Stomach smooth muscle (tissue), 2 donors: ENCODE results near the gene GALNT12.

Experiments used
- H3K27ac ChIP-seq: one replicate; pipeline ENCODE4 v1.7.0; 2013; ENCODE audit warnings: mild to moderate bottlenecking, low read length, inconsistent platforms
- H3K27me3 ChIP-seq, 2 donors: one replicate each; pipeline ENCODE4 v1.7.0; 2013; ENCODE audit warnings: low read length in 2 of 2; ENCODE audit not compliant: insufficient read depth in 2 of 2, control insufficient read depth in 1 of 2
- H3K36me3 ChIP-seq, 2 donors: one replicate each; pipeline ENCODE4 v1.7.0; 2013; ENCODE audit warnings: low read length in 2 of 2; ENCODE audit not compliant: control insufficient read depth in 2 of 2, insufficient read depth in 2 of 2
- H3K4me1 ChIP-seq: one replicate; pipeline ENCODE4 v1.7.0; 2013; ENCODE audit warnings: low read length; ENCODE audit not compliant: control insufficient read depth, insufficient read depth
- H3K4me3 ChIP-seq, 2 donors: one replicate each; pipeline ENCODE4 v1.7.0; 2013; ENCODE audit warnings: low read length in 2 of 2
- H3K9ac ChIP-seq, 2 donors: one replicate each; pipeline ENCODE4 v1.7.0; 2013; ENCODE audit warnings: low read length in 2 of 2, mild to moderate bottlenecking in 1 of 2
- H3K9me3 ChIP-seq, 2 donors: one replicate each; pipeline ENCODE4 v1.7.0; 2013; ENCODE audit warnings: low read length in 2 of 2; ENCODE audit not compliant: control insufficient read depth in 2 of 2
- donor health status: healthy.
- donor health status: Pancreatic carcinoma.

Gene GALNT12

GRCh38 chr9:98793031-98793430 is 14.4 kb upstream of the GALNT12 start:
- H3K27ac ChIP-seq: no peak overlapping the region
- H3K9me3 ChIP-seq: no peaks in the 10 kb centered on the region
- H3K4me1 ChIP-seq: peaks cover 28% of the 10 kb centered on the region
- H3K4me3 ChIP-seq: no peak overlapping the region
- H3K9ac ChIP-seq: no peak overlapping the region
- H3K36me3 ChIP-seq: peaks cover 8 to 18% of the 10 kb centered on the region in 2 donors
- no peaks in the 10 kb centered on the region for H3K27me3 ChIP-seq

- Histone ChIP-seq H3K4me3 (peak overlapping the region in 1 of 2 donors; percentile 76), H3K9ac (peak overlapping the region in 1 of 2 donors; percentile 36), H3K36me3 (peaks cover 2 to 8% of the 10 kb centered on the region in 2 donors), H3K9me3 (no peaks in the 10 kb centered on the region), H3K4me1 (peaks cover 29% of the 10 kb centered on the region), H3K27me3 (no peaks in the 10 kb centered on the region), H3K27ac (no peak overlapping the region)
Measured at GRCh38 chr9:98794802-98795201, 12.7 kb upstream of the GALNT12 start.

- Histone ChIP-seq H3K36me3 (peaks cover 0 to 6% of the 10 kb centered on the region in 2 donors), H3K4me3 (peak overlapping the region; percentile 69 to 76), H3K27ac (no peak overlapping the region), H3K9ac (peak overlapping the region; percentile 51 to 63), H3K27me3 (no peaks in the 10 kb centered on the region), H3K9me3 (no peaks in the 10 kb centered on the region), H3K4me1 (peaks cover 31% of the 10 kb centered on the region)
Measured at GRCh38 chr9:98795295-98795955, 12.0 kb upstream of the GALNT12 start.

GRCh38 chr9:98795970-98796363 is 11.5 kb upstream of the GALNT12 start:
- Histone ChIP-seq H3K27ac (no peak overlapping the region), H3K9me3 (no peaks in the 10 kb centered on the region), H3K9ac (peak overlapping the region; percentile 51 to 63), H3K4me3 (peak overlapping the region; percentile 69 to 76), H3K27me3 (no peaks in the 10 kb centered on the region), H3K36me3 (peaks cover 0 to 6% of the 10 kb centered on the region in 2 donors), H3K4me1 (peaks cover 28% of the 10 kb centered on the region)

GRCh38 chr9:98796364-98797101 is 10.9 kb upstream of the GALNT12 start, which contains the start of gene ANKS6:
Gene ANKS6, minus strand, starts transcription at chr9:98796555. Its CDS starts 64 bp downstream, at chr9:98796491.
- Histone ChIP-seq H3K36me3 (peaks cover 0 to 6% of the 10 kb centered on the region in 2 donors), H3K27me3 (no peaks in the 10 kb centered on the region), H3K9ac (peak within 1 kb of the TSS; percentile 86 to 94), H3K9me3 (no peaks in the 10 kb centered on the region), H3K4me1 (peaks cover 22% of the 10 kb centered on the region), H3K27ac (peak within 1 kb of the TSS; percentile 87), H3K4me3 (peak within 1 kb of the TSS; percentile 69 to 76)

DNA sequence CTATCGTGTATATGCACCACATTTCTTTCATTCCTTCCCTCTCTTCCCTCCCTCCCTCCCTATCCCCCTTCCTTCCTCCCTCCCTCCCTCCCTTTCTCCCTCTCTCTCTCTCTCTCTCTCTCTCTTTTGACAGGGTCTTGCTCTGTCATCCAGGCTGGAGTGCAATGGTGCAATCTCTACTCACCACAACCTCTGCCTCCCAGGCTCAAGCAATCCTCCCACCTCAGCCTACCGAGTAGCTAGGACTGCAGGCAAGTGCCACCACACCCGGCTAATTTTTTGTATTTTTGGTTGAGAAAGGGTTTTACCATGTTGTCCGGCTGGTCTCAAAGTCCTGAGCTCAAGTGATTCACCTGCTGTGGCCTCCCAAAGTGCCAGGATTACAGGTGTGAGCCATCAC is 10.0 kb upstream of the GALNT12 start:
- Histone ChIP-seq H3K27me3 (no peaks in the 10 kb centered on the region), H3K4me1 (peaks cover 18% of the 10 kb centered on the region), H3K36me3 (peaks cover 0 to 6% of the 10 kb centered on the region in 2 donors), H3K27ac (no peak overlapping the region), H3K9me3 (no peaks in the 10 kb centered on the region), H3K9ac (no peak overlapping the region), H3K4me3 (no peak overlapping the region)

- Histone ChIP-seq H3K9ac (no peak overlapping the region), H3K9me3 (no peaks in the 10 kb centered on the region)
Measured at GRCh38 chr9:98798254-98798653, 9.2 kb upstream of the GALNT12 start.

GRCh38 chr9:98801561-98801960 is 5.9 kb upstream of the GALNT12 start:
- Histone ChIP-seq H3K9ac (no peak overlapping the region), H3K27ac (peak overlapping the region; percentile 19), H3K36me3 (no peaks in the 10 kb centered on the region), H3K9me3 (no peaks in the 10 kb centered on the region), H3K4me3 (no peak overlapping the region), H3K4me1 (peaks cover 16% of the 10 kb centered on the region), H3K27me3 (no peaks in the 10 kb centered on the region)

More at GRCh38 chr9:98798254-98798653, 9.2 kb upstream of the GALNT12 start:
- Histone ChIP-seq H3K36me3 (peaks cover 0 to 6% of the 10 kb centered on the region in 2 donors), H3K27ac (no peak overlapping the region), H3K27me3 (no peaks in the 10 kb centered on the region), H3K4me1 (peaks cover 18% of the 10 kb centered on the region), H3K4me3 (no peak overlapping the region)

DNA sequence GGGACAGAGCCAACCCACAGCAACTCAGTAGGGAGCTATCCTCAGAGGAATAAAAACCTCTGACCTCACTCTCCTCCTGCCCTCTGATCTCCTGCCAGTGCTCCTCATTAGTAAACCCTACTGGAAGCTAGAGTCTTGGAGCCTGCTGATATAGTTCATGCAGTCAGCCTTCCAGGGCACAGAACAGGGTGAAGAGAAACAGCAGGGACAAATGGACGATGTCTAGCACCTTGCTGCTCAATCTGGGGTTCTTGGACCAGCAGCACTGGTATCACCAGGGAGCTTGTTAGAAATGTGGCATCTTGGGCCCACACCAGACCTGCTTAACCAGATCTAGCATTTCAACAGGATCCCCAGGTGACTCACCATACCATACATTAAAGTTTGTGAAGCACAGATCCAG is 5.5 kb upstream of the GALNT12 start:
- no peaks in the 10 kb centered on the region for H3K27me3 ChIP-seq
- H3K27ac ChIP-seq: peak overlapping the region; percentile 19
- no peak overlapping the region for H3K9ac ChIP-seq
- H3K4me1 ChIP-seq: peaks cover 20% of the 10 kb centered on the region
- no peak overlapping the region for H3K4me3 ChIP-seq
- no peaks in the 10 kb centered on the region for H3K9me3 ChIP-seq
- no peaks in the 10 kb centered on the region for H3K36me3 ChIP-seq

DNA sequence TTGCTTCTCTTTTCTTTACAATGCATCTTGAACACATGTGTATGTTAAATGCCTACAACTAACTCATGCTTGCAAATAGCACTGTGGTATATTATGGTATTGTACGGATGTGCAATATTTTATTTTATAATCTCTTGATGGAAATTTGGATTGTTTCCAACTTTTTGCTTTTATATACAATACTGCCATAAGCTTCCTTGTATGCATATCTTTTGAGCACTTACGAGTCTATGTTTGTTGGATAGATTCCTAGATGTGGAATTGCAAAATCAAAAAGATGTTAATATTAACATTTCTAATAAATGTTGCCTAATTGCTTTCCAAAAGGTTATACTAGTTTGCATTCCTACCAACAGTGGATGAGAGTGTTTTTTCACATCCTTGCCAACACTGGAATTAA is 3.4 kb upstream of the GALNT12 start:
- H3K4me3 ChIP-seq: no peak overlapping the region
- no peak overlapping the region for H3K9ac ChIP-seq
- H3K9me3 ChIP-seq: no peaks in the 10 kb centered on the region
- no peak overlapping the region for H3K27ac ChIP-seq
- H3K4me1 ChIP-seq: peaks cover 33% of the 10 kb centered on the region
- no peaks in the 10 kb centered on the region for H3K36me3 ChIP-seq
- no peaks in the 10 kb centered on the region for H3K27me3 ChIP-seq
